Endothelial cell of umbilical vein (primary cell): ENCODE data around the gene S100A14. TPM values are rescaled to one million over a fixed set of nuclear protein-coding genes. Genes with fewer than 3 reads are reported as not detected.

Experiments
- BruUV-seq: library from RNA; stranded (reverse); fragments of 400-500 nt; replicated peaks from 2 replicates; lab custom pipeline; 2021; lab: Mats Ljungman, UMichigan
- CTCF ChIA-PET: fragments of 300-600, 350-600 bp; sonication (Branson Sonifier 250); formaldehyde crosslinking; loops from one replicate; lab custom pipeline; 2021; ENCODE audit warnings: antibody characterized with exemption, inconsistent platforms; lab: Charles Lee
- POLR2A ChIA-PET: fragments of 300-600, 350-600 bp; sonication (Branson Sonifier 250); formaldehyde crosslinking; loops from one replicate; lab custom pipeline; 2021; ENCODE audit warnings: antibody characterized with exemption, inconsistent platforms; lab: Charles Lee
- DNase-seq: peaks from one replicate; pipeline ENCODE4 v3.0.0-alpha.2; 2011; ENCODE audit warnings: low read depth, low spot score
- FAIRE-seq: peaks from 2 replicates; lab custom pipeline; 2011; peaks lifted over from hg19 to GRCh38; lab: Jason Lieb, UNC
- H2AFZ ChIP-seq: 2 replicates; pipeline ENCODE4 v1.6.0; 2012; ENCODE audit warnings: low read depth, low read length, control low read depth, inconsistent platforms
- H3K27ac ChIP-seq: 2 replicates; pipeline ENCODE4 v1.5.1; 2011; ENCODE audit warnings: low read depth, mild to moderate bottlenecking, control low read depth, low read length, moderate library complexity; ENCODE audit not compliant: insufficient read depth
- H3K27me3 ChIP-seq, 2 experiments: 2 replicates each; pipeline versions ENCODE4 v1.6.0 to v1.6.1; 2011; ENCODE audit warnings: low read length in 2 of 2, mixed read lengths in 1 of 2; ENCODE audit not compliant: control insufficient read depth in 2 of 2, insufficient read depth in 2 of 2
- H3K36me3 ChIP-seq, 2 experiments: 2 replicates in 1 of 2; 3 replicates in 1 of 2; pipeline ENCODE4 v1.5.1; 2011; ENCODE audit warnings: low read length in 2 of 2, mild to moderate bottlenecking in 1 of 2, moderate library complexity in 1 of 2; ENCODE audit not compliant: control insufficient read depth in 2 of 2, insufficient read depth in 2 of 2; ENCODE audit errors: extremely low read depth in 1 of 2
- H3K4me1 ChIP-seq: 3 replicates; pipeline ENCODE4 v1.5.1; 2011; ENCODE audit warnings: mild to moderate bottlenecking, low read length; ENCODE audit not compliant: control insufficient read depth, insufficient read depth; ENCODE audit errors: extremely low read depth
- H3K4me2 ChIP-seq: 2 replicates; pipeline ENCODE4 v1.6.1; 2011; ENCODE audit warnings: low read length, control low read depth, mixed read lengths; ENCODE audit not compliant: insufficient read depth
- H3K4me3 ChIP-seq, 3 experiments: fragments of 200-600 bp in 1 of 3; sonication (generic), shearing (Covaris generic) in 1 of 3; replicated peaks in 1 of 3; 2 replicates each; pipeline ENCODE4 v1.5.1; 2011 to 2016; ENCODE audit warnings: control low read depth in 3 of 3, low read length in 3 of 3, mild to moderate bottlenecking in 2 of 3, inconsistent platforms in 1 of 3, low read depth in 1 of 3, moderate library complexity in 1 of 3; ENCODE audit not compliant: insufficient read depth in 1 of 3
- H3K79me2 ChIP-seq: 2 replicates; pipeline ENCODE4 v1.6.0; 2012; ENCODE audit warnings: low read length, inconsistent platforms; ENCODE audit not compliant: control insufficient read depth, insufficient read depth
- H3K9ac ChIP-seq: replicated peaks from 2 replicates; pipeline ENCODE3; 2011; ENCODE audit warnings: low read length, control low read depth; ENCODE audit not compliant: insufficient read depth; ENCODE audit errors: extremely low read depth
- H3K9me1 ChIP-seq: replicated peaks from 3 replicates; pipeline ENCODE4 v1.6.0; 2011; ENCODE audit warnings: mild to moderate bottlenecking, low read length; ENCODE audit not compliant: control insufficient read depth, insufficient read depth; ENCODE audit errors: extremely low read depth
- H3K9me3 ChIP-seq: replicated peaks from 2 replicates; pipeline ENCODE4 v1.5.1; 2012; ENCODE audit warnings: low read length, inconsistent platforms; ENCODE audit not compliant: control insufficient read depth, insufficient read depth
- H4K20me1 ChIP-seq: replicated peaks from 2 replicates; pipeline ENCODE3; 2011; ENCODE audit warnings: mild to moderate bottlenecking, low read length; ENCODE audit not compliant: control insufficient read depth, insufficient read depth; ENCODE audit errors: extremely low read depth
- EZH2 ChIP-seq: IDR thresholded peaks from 2 replicates; pipeline ENCODE4 v1.6.1; 2012; ENCODE audit warnings: borderline replicate concordance, low read depth, mild to moderate bottlenecking, moderate library complexity, low read length, inconsistent platforms; ENCODE audit not compliant: severe bottlenecking
- FOS ChIP-seq: IDR thresholded peaks from 2 replicates; pipeline ENCODE4 v1.6.1; 2011; ENCODE audit warnings: mild to moderate bottlenecking, low read length, moderate library complexity, borderline replicate concordance; ENCODE audit not compliant: insufficient read depth
- GATA2 ChIP-seq: IDR thresholded peaks from 2 replicates; pipeline ENCODE4 v1.7.0; 2011; ENCODE audit warnings: low read depth, mild to moderate bottlenecking, moderate library complexity, mixed read lengths, low read length; ENCODE audit not compliant: insufficient read length, insufficient read depth
- JUN ChIP-seq: IDR thresholded peaks from 2 replicates; pipeline ENCODE4 v1.6.1; 2011; ENCODE audit warnings: borderline replicate concordance, low read depth; ENCODE audit not compliant: insufficient read length, insufficient read depth
- MAX ChIP-seq: IDR thresholded peaks from 2 replicates; pipeline ENCODE4 v1.6.1; 2011; ENCODE audit not compliant: insufficient read depth, insufficient read length
- MYC ChIP-seq: IDR thresholded peaks from one replicate; pipeline ENCODE4 v1.6.1; 2011; ENCODE audit warnings: mild to moderate bottlenecking, low read depth, low read length
- POLR2A ChIP-seq: IDR thresholded peaks from 2 replicates; pipeline ENCODE4 v1.6.1; 2012; ENCODE audit warnings: low read depth, mild to moderate bottlenecking, control low read depth, low read length
- POLR2AphosphoS5 ChIP-seq: IDR thresholded peaks from 2 replicates; pipeline ENCODE4 v1.6.1; 2012; ENCODE audit warnings: low read depth, mild to moderate bottlenecking, control low read depth, low read length, moderate library complexity; ENCODE audit not compliant: insufficient read depth
- dilution Hi-C: fragments of 300-500 bp; cut with MboI; formaldehyde crosslinking; loops from one replicate; pipeline ENCODE4 v1.15.0; 2019; ENCODE audit warnings: low sequenced_read_pairs; ENCODE audit not compliant: extremely low pct_ligation_motif_present
- intact Hi-C: fragments of 100-400 bp; cut with micrococcal nuclease; formaldehyde crosslinking; loops from one replicate; pipeline ENCODE4 v1.10.0; 2022
- polyA plus RNA-seq, 4 experiments: library from polyadenylated mRNA; depleted of rRNA in 3 of 4; stranded (reverse) in 3 of 4; unstranded in 1 of 4; fragments of >200 nt; gene quantifications; 2 replicates each; pipeline versions ENCODE4 v1.2.1 to v1.2.3, GENCODE V29; 2011 to 2012; ENCODE audit warnings: missing spikeins in 1 of 4
- total RNA-seq: library from RNA; stranded (reverse); gene quantifications from 2 replicates; pipeline ENCODE4 v1.2.3, GENCODE V29; 2021
- TF ChIP-seq, protein P1 (sequence below), 2 donors: IDR thresholded peaks; 1 replicate in 1 of 2; 2 replicates in 1 of 2; pipeline ENCODE4 v1.5.1; 2011; ENCODE audit warnings: low read length in 2 of 2, mild to moderate bottlenecking in 2 of 2, moderate library complexity in 2 of 2, control low read depth in 1 of 2, inconsistent platforms in 1 of 2, low read depth in 1 of 2; ENCODE audit not compliant: insufficient read depth in 1 of 2; ENCODE audit errors: extremely low read depth in 1 of 2

Gene S100A14
- total and polyA plus RNA-seq, 2 donors (not counting 3 experiments of a cell fraction or from before 2014, with no cell fraction given): 0.10 TPM; not detected in 1

- Histone ChIP-seq H3K27ac (peak within 1 kb of the TSS; percentile 99), H3K9me1 (no peaks in the 10 kb centered on the region), H2AFZ (no peak within 1 kb of the TSS), H3K4me1 (peaks cover 34% of the 10 kb centered on the region), H3K27me3 (no peaks in the 10 kb centered on the region), H3K36me3 (no peaks in the 10 kb centered on the region), H3K4me3 (no peak within 1 kb of the TSS), H3K4me2 (peak within 1 kb of the TSS; percentile 35), H3K79me2 (no peaks in the 10 kb centered on the region), H4K20me1 (no peaks in the 10 kb centered on the region), H3K9ac (peak within 1 kb of the TSS; percentile 91), H3K9me3 (no peaks in the 10 kb centered on the region)
- TSS peak; percentile 35 for BruUV-seq
- DNase-seq: peak; percentile 84
- FAIRE-seq: no peak
- CTCF ChIA-PET: interaction anchor here (0.8 to 1.8 kb wide), 10 partner anchors 11 to 71 kb away, joined by 3 to 48 read pairs (median 7); partner anchors contain the start of genes CHTOP, S100A13 and S100A6
- POLR2A ChIA-PET: interaction anchor here (0.6 to 2.2 kb wide), 6 partner anchors 21 to 68 kb away, joined by 3 to 32 read pairs (median 4); partner anchors contain the start of genes CHTOP, S100A13 and S100A6
- intact Hi-C loops: loop anchor here (1.0 kb wide), 2 partner anchors 16 to 43 kb away; partner anchors contain the start of gene S100A3
- dilution Hi-C loops: no loop called here
- TF ChIP-seq GATA2 (no peak), JUN (peak; percentile 46), FOS (peak; percentile 87), MYC (no peak), MAX (no peak), POLR2AphosphoS5 (peak; percentile 64), EZH2 (no peak), POLR2A (peak; percentile 7)
- TF ChIP-seq, protein P1, sequence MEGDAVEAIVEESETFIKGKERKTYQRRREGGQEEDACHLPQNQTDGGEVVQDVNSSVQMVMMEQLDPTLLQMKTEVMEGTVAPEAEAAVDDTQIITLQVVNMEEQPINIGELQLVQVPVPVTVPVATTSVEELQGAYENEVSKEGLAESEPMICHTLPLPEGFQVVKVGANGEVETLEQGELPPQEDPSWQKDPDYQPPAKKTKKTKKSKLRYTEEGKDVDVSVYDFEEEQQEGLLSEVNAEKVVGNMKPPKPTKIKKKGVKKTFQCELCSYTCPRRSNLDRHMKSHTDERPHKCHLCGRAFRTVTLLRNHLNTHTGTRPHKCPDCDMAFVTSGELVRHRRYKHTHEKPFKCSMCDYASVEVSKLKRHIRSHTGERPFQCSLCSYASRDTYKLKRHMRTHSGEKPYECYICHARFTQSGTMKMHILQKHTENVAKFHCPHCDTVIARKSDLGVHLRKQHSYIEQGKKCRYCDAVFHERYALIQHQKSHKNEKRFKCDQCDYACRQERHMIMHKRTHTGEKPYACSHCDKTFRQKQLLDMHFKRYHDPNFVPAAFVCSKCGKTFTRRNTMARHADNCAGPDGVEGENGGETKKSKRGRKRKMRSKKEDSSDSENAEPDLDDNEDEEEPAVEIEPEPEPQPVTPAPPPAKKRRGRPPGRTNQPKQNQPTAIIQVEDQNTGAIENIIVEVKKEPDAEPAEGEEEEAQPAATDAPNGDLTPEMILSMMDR (IDR thresholded peaks at IDR 0.05; ENCODE audit: extremely low read depth in 1 of 2, insufficient read depth in 1 of 2, low read depth in 1 of 2, low read length in 2 of 2): no peak
These were observed 50.4 kb downstream of the S100A14 start, which contains the start of gene S100A2 for GRCh38 chr1:153565529-153566374. Gene S100A2, minus strand, starts transcription at chr1:153565844. Its CDS starts 1,967 bp downstream, at chr1:153563877.

Other genes with a start within 250 kb of the S100A14 start
- not detected in 2 replicates for gene S100A12, start 240.7 kb downstream of the S100A14 start, total RNA-seq
- not detected in 2 replicates for gene S100A12, start 240.7 kb downstream of the S100A14 start, polyA plus RNA-seq
- gene S100A8, start 225.3 kb downstream of the S100A14 start, total RNA-seq: not detected in 2 replicates
- not detected in 2 replicates for gene S100A8, start 225.3 kb downstream of the S100A14 start, polyA plus RNA-seq
- not detected in 2 replicates for gene S100A7A, start 199.8 kb downstream of the S100A14 start, total RNA-seq
- not detected in 2 replicates for gene S100A7A, start 199.8 kb downstream of the S100A14 start, polyA plus RNA-seq
- not detected in 2 replicates for gene S100A7, start 155.7 kb downstream of the S100A14 start, total RNA-seq
- not detected in 2 replicates for gene S100A7, start 155.7 kb downstream of the S100A14 start, polyA plus RNA-seq
- 908 and 937 TPM in 2 replicates for gene S100A6, start 80.3 kb downstream of the S100A14 start, total RNA-seq
- gene S100A6, start 80.3 kb downstream of the S100A14 start, polyA plus RNA-seq: 552 and 1,048 TPM in 2 replicates
- not detected in 2 replicates for gene S100A5, start 75.4 kb downstream of the S100A14 start, total RNA-seq
- gene S100A5, start 75.4 kb downstream of the S100A14 start, polyA plus RNA-seq: not detected in 2 replicates
- not detected in 2 replicates for gene S100A4, start 70.5 kb downstream of the S100A14 start, total RNA-seq
- 0.62 and 1.1 TPM in 2 replicates for gene S100A4, start 70.5 kb downstream of the S100A14 start, polyA plus RNA-seq
- gene S100A3, start 67.1 kb downstream of the S100A14 start, total RNA-seq: 0.42 TPM in 1 of 2 replicates, not detected in the other
- 1.3 and 1.9 TPM in 2 replicates for gene S100A3, start 67.1 kb downstream of the S100A14 start, polyA plus RNA-seq
- gene S100A2, start 50.5 kb downstream of the S100A14 start, total RNA-seq: 4.0 and 4.4 TPM in 2 replicates
- 3.9 and 4.3 TPM in 2 replicates for gene S100A2, start 50.5 kb downstream of the S100A14 start, polyA plus RNA-seq
- gene S100A16, start 3.2 kb downstream of the S100A14 start, total RNA-seq: 545 and 701 TPM in 2 replicates
- gene S100A16, start 3.2 kb downstream of the S100A14 start, polyA plus RNA-seq: 1,770 and 2,016 TPM in 2 replicates
- gene S100A13, start 11.2 kb upstream of the S100A14 start, total RNA-seq: 155 and 255 TPM in 2 replicates
- 332 and 360 TPM in 2 replicates for gene S100A13, start 11.2 kb upstream of the S100A14 start, polyA plus RNA-seq
- not detected in 2 replicates for gene S100A1, start 12.1 kb upstream of the S100A14 start, total RNA-seq
- gene S100A1, start 12.1 kb upstream of the S100A14 start, polyA plus RNA-seq: not detected in 2 replicates
- 72.1 and 74.4 TPM in 2 replicates for gene CHTOP, start 17.7 kb upstream of the S100A14 start, total RNA-seq
- 47.1 and 62.0 TPM in 2 replicates for gene CHTOP, start 17.7 kb upstream of the S100A14 start, polyA plus RNA-seq
- 36.5 and 36.8 TPM in 2 replicates for gene SNAPIN, start 42.4 kb upstream of the S100A14 start, total RNA-seq
- gene SNAPIN, start 42.4 kb upstream of the S100A14 start, polyA plus RNA-seq: 47.3 and 55.1 TPM in 2 replicates
- gene ILF2, start 54.7 kb upstream of the S100A14 start, total RNA-seq: 271 TPM in 2 replicates
- 289 and 303 TPM in 2 replicates for gene ILF2, start 54.7 kb upstream of the S100A14 start, polyA plus RNA-seq
- 9.8 and 10.5 TPM in 2 replicates for gene NPR1, start 62.4 kb upstream of the S100A14 start, total RNA-seq
- 13.3 and 13.8 TPM in 2 replicates for gene NPR1, start 62.4 kb upstream of the S100A14 start, polyA plus RNA-seq
- 56.1 and 63.1 TPM in 2 replicates for gene INTS3, start 111.7 kb upstream of the S100A14 start, total RNA-seq
- gene INTS3, start 111.7 kb upstream of the S100A14 start, polyA plus RNA-seq: 61.9 and 75.9 TPM in 2 replicates
- 26.5 and 26.6 TPM in 2 replicates for gene SLC27A3, start 159.1 kb upstream of the S100A14 start, total RNA-seq
- 34.3 and 40.1 TPM in 2 replicates for gene SLC27A3, start 159.1 kb upstream of the S100A14 start, polyA plus RNA-seq